HFFc6 (cell line): ENCODE results near the gene ELMO1. TPM values are rescaled to one million over a fixed set of nuclear protein-coding genes. Genes with fewer than 3 reads are reported as not detected.

Experiments
- DNase-seq: peaks from one replicate; pipeline ENCODE4 v3.0.0-alpha.2; 2018
- H3K27ac Mint-ChIP-seq: 2 replicates; pipeline ENCODE4 v1.8.0; 2020; ENCODE audit warnings: mild to moderate bottlenecking, mixed read lengths
- H3K27me3 Mint-ChIP-seq: 2 replicates; pipeline ENCODE4 v1.8.0; 2021; ENCODE audit warnings: mild to moderate bottlenecking, moderate library complexity, mixed read lengths; ENCODE audit not compliant: insufficient read depth
- H3K36me3 Mint-ChIP-seq: 2 replicates; pipeline ENCODE4 v1.8.0; 2021; ENCODE audit warnings: low read depth, mixed read lengths
- H3K4me1 Mint-ChIP-seq: 2 replicates; pipeline ENCODE4 v1.8.0; 2020; ENCODE audit warnings: low read depth, mixed read lengths
- H3K4me3 Mint-ChIP-seq: 2 replicates; pipeline ENCODE4 v1.8.0; 2020; ENCODE audit warnings: mild to moderate bottlenecking, moderate library complexity, mixed read lengths
- H3K9me3 Mint-ChIP-seq: 2 replicates; pipeline ENCODE4 v1.8.0; 2020; ENCODE audit warnings: mild to moderate bottlenecking, mixed read lengths
- total RNA-seq, 6 experiments: library from RNA; stranded (reverse); fragmentation: NEBNext Ultra II Directional; extraction: Animal tissue kit (Norgen Biotek cat#: 25700); gene quantifications; 2 replicates in 1 of 6; 3 replicates in 5 of 6; pipeline ENCODE4 v1.2.3, GENCODE V29; 2021
- TF ChIP-seq, protein P1 (sequence below): fragments of 200-600 bp; sonication (generic); IDR thresholded peaks from 2 replicates; pipeline ENCODE4 v1.5.0; 2021; ENCODE audit warnings: antibody characterized with exemption, mild to moderate bottlenecking

Gene ELMO1
- total RNA-seq, 6 experiments from 2014 or later, result not detected

DNA sequence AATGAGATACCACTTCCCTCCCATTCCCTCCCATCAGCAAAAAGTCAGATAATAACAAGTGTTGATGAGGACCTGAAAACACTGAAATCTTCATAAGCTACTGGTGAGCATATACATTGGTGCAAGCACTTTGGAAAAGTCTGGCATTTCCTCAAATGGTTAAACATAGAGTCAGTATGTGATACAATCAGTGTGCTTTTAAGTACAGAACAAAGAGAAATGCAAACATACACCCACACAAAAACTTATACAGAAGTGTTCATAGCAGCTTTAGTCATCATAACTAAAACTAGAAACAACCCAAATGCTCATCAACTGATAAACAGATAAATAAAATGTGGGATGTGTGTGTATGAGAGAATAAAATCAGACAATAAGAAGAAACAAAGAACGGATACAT lies 261.9 kb downstream of the ELMO1 start:
- TF ChIP-seq, protein P1, sequence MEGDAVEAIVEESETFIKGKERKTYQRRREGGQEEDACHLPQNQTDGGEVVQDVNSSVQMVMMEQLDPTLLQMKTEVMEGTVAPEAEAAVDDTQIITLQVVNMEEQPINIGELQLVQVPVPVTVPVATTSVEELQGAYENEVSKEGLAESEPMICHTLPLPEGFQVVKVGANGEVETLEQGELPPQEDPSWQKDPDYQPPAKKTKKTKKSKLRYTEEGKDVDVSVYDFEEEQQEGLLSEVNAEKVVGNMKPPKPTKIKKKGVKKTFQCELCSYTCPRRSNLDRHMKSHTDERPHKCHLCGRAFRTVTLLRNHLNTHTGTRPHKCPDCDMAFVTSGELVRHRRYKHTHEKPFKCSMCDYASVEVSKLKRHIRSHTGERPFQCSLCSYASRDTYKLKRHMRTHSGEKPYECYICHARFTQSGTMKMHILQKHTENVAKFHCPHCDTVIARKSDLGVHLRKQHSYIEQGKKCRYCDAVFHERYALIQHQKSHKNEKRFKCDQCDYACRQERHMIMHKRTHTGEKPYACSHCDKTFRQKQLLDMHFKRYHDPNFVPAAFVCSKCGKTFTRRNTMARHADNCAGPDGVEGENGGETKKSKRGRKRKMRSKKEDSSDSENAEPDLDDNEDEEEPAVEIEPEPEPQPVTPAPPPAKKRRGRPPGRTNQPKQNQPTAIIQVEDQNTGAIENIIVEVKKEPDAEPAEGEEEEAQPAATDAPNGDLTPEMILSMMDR, result no peak
- H3K9me3 Mint-ChIP-seq, result no peaks in the 10 kb centered on the region
- no peaks in the 10 kb centered on the region; the same call in 1 of the 2 replicates for H3K27me3 Mint-ChIP-seq
- H3K27ac Mint-ChIP-seq, result no peak overlapping the region
- no peak for DNase-seq
- no peaks in the 10 kb centered on the region for H3K4me1 Mint-ChIP-seq
- no peaks in the 10 kb centered on the region for H3K36me3 Mint-ChIP-seq
- H3K4me3 Mint-ChIP-seq, result no peak overlapping the region

DNA sequence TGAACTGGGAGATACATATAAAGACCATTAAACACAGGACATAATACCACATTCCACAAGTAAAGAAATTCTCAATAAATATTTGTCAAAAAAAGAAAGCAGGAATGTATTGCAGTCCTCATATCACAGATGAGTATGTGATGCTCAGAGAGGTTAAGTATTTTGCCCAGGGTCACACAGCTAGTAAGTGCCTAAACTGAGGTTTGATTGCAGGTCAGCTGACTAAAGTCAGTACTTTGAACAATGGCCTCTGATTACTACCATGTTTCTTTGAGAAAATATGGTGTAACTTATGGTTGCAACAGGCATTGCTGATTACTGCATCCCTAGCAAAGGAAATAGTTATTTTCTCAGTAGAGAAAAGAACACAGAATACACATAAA lies 267.1 kb downstream of the ELMO1 start:
- Mint-ChIP-seq H3K4me3 (no peak overlapping the region), H3K4me1 (no peaks in the 10 kb centered on the region), H3K27me3 (peaks cover 3% of the 10 kb centered on the region; the same call in 1 of the 2 replicates), H3K9me3 (no peaks in the 10 kb centered on the region), H3K27ac (no peak overlapping the region), H3K36me3 (no peaks in the 10 kb centered on the region)
- DNase-seq, result no peak
- TF ChIP-seq, protein P1, result no peak

DNA sequence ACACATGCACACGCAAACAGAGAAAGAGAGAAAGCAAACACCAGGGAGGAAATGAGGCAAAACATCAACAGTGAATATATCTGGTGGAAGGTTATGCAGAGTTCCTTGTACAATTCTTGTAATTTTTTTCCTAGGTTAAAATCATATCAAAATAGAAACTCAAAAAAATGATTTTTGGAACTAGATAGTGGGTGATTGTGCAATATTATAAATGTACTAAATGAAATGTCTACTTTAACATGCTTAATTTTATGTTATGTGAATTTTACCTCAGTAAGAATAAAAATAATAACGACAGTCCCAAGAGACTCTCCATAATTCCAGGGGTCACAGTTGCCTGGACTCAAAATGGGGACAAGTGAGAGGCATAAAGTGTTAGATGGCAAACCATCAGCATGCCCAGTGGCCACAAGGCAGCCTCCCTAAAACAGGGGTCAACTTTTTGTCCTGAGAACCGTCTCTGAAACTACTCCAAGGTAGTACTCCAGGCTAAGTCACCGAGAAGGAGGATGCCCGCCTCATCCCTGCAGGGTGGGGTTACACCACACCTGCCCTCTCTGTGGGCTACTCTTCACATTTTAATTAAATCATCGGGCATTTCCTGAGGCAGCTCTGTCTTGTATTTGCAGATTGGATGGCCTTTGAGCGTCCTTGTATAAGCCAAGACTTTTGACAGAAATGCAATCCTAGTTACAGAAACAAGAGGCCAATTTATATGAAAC lies 267.7 kb downstream of the ELMO1 start:
- peaks cover 3% of the 10 kb centered on the region; the same call in 1 of the 2 replicates for H3K27me3 Mint-ChIP-seq
- DNase-seq, result no peak
- no peak overlapping the region for H3K4me3 Mint-ChIP-seq
- H3K9me3 Mint-ChIP-seq, result no peaks in the 10 kb centered on the region
- H3K27ac Mint-ChIP-seq, result no peak overlapping the region
- TF ChIP-seq, protein P1, result no peak
- H3K4me1 Mint-ChIP-seq, result no peaks in the 10 kb centered on the region
- no peaks in the 10 kb centered on the region for H3K36me3 Mint-ChIP-seq

DNA sequence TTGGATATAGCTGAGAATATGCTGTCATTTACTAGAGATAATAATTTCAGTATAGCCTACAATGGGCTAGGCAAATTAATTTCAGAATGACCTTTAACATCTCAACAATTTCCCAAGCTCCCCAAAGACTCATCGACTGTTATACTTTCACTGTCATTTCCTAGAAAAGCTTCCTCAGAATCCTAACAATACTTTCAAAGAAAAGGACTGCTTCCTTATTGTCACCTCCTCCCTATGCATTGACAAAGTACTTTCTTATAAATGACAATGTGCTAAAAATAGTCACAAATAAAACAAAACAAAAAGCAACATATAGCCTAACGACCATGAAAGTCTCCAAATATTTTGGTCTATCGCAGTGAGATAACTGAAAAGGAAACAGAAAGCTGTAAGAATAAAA lies 272.6 kb downstream of the ELMO1 start:
- TF ChIP-seq, protein P1, result no peak
- H3K4me1 Mint-ChIP-seq, result no peaks in the 10 kb centered on the region
- H3K27me3 Mint-ChIP-seq, result peaks cover 3% of the 10 kb centered on the region; the same call in 1 of the 2 replicates
- H3K36me3 Mint-ChIP-seq, result no peaks in the 10 kb centered on the region
- H3K4me3 Mint-ChIP-seq, result no peak overlapping the region
- no peaks in the 10 kb centered on the region for H3K9me3 Mint-ChIP-seq
- no peak for DNase-seq
- H3K27ac Mint-ChIP-seq, result no peak overlapping the region

DNA sequence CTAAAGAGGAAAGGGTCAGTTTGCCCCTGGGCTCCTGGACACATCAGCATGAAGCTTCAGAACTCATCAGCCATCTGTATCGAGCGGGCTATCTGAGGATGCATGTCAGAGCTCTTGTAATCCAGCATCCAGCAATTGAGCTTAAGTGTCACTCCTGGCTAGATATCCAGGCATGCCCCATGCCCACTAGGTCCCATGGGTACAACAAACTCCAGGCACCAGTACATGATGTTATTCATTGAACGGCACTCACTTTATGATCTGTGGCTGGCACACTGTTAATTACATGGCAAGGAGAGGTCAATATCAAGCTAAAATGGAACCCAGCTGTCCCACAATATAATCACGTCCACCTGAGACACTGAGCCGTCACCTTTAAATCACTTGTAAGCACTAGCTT lies 274.2 kb downstream of the ELMO1 start:
- no peak overlapping the region for H3K4me3 Mint-ChIP-seq
- H3K36me3 Mint-ChIP-seq, result no peaks in the 10 kb centered on the region

More for the DNA sequence above, 274.2 kb downstream of the ELMO1 start:
- DNase-seq, result no peak
- Mint-ChIP-seq H3K9me3 (peaks cover 2% of the 10 kb centered on the region; the same call in 1 of the 2 replicates), H3K4me1 (no peaks in the 10 kb centered on the region), H3K27ac (no peak overlapping the region), H3K27me3 (peaks cover 3% of the 10 kb centered on the region; the same call in 1 of the 2 replicates)
- TF ChIP-seq, protein P1, result no peak
